H1 (cell line): ENCODE results near the gene SLC35F3. TPM values are rescaled to one million over a fixed set of nuclear protein-coding genes. Genes with fewer than 3 reads are reported as not detected.

Source experiments
- CBX8 ChIP-seq: fragments of 300-800, 300-1000 bp; sonication (generic); IDR thresholded peaks from 2 replicates; pipeline ENCODE4 v1.7.1; 2016; ENCODE audit warnings: low read depth, low read length, borderline replicate concordance
- EGR1 ChIP-seq: IDR thresholded peaks from 2 replicates; pipeline ENCODE4 v1.6.1; 2011; ENCODE audit warnings: low read depth, low read length, borderline replicate concordance
- POLR2A ChIP-seq, 2 experiments: IDR thresholded peaks; 1 replicate in 1 of 2; 2 replicates in 1 of 2; pipeline ENCODE4 v1.6.1; 2011; ENCODE audit warnings: low read depth in 2 of 2, low read length in 2 of 2, mild to moderate bottlenecking in 2 of 2; ENCODE audit errors: control extremely low read depth in 1 of 2
- RXRA ChIP-seq: IDR thresholded peaks from 2 replicates; pipeline ENCODE4 v1.6.1; 2011; ENCODE audit warnings: low read depth, mild to moderate bottlenecking, low read length, moderate library complexity; ENCODE audit not compliant: insufficient read depth
- YY1 ChIP-seq: IDR thresholded peaks from 2 replicates; pipeline ENCODE4 v1.6.1; 2011; ENCODE audit warnings: low read depth, mild to moderate bottlenecking, low read length
- polyA plus RNA-seq, 7 experiments: library from polyadenylated mRNA; depleted of rRNA in 3 of 7; stranded (reverse) in 5 of 7; unstranded in 2 of 7; fragments of >200 nt in 5 of 7; fragments of 200-250 nt in 2 of 7; gene quantifications; 1 replicate in 5 of 7; 2 replicates in 1 of 7; 4 replicates in 1 of 7; pipeline versions ENCODE4 v1.2.1 to v1.2.3, GENCODE V29; 2011 to 2013; ENCODE audit warnings: missing spikeins in 2 of 7, mixed read lengths in 2 of 7
- total RNA-seq: library from RNA; stranded (reverse); fragmentation: NEBNext Ultra II Directional; extraction: Animal tissue kit (Norgen Biotek cat#: 25700); gene quantifications from 2 replicates; pipeline ENCODE4 v1.2.1, GENCODE V29; 2021
- TF ChIP-seq, protein P1 (sequence below): fragments of 300-600 bp; sonication (generic); IDR thresholded peaks from 2 replicates; pipeline ENCODE4 v1.7.1; 2012; ENCODE audit warnings: low read length, moderate library complexity, mild to moderate bottlenecking, inconsistent platforms; ENCODE audit not compliant: insufficient replicate concordance
- TF ChIP-seq, protein P2 (sequence below): IDR thresholded peaks from 2 replicates; pipeline ENCODE4 v1.6.1; 2012; ENCODE audit warnings: inconsistent platforms

The SLC35F3 gene
- total and polyA plus RNA-seq, 2 of the 8 experiments (the other 6 are each of a cell fraction or from before 2014, with no cell fraction given), result 0.78 to 1.2 TPM

DNA sequence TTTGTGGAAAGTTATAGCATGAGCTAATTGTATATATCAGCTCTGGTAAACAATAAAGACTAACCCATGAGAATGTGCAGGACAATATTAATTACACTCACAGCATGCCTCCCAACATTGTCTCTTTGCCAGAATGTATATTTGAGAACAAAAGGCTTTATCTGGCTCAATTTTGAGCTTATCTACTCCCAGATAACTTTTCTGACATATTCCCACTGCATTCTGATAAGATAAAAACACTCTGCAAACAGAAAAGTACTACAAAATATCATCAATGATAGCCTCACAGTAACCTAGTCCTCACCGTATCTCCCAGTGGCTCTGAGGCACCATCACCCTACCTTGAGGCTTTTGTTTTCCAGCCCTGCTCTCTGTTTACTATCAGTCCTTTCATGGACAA lies 188.6 kb downstream of the SLC35F3 start (continued):
- TF ChIP-seq, protein P1, sequence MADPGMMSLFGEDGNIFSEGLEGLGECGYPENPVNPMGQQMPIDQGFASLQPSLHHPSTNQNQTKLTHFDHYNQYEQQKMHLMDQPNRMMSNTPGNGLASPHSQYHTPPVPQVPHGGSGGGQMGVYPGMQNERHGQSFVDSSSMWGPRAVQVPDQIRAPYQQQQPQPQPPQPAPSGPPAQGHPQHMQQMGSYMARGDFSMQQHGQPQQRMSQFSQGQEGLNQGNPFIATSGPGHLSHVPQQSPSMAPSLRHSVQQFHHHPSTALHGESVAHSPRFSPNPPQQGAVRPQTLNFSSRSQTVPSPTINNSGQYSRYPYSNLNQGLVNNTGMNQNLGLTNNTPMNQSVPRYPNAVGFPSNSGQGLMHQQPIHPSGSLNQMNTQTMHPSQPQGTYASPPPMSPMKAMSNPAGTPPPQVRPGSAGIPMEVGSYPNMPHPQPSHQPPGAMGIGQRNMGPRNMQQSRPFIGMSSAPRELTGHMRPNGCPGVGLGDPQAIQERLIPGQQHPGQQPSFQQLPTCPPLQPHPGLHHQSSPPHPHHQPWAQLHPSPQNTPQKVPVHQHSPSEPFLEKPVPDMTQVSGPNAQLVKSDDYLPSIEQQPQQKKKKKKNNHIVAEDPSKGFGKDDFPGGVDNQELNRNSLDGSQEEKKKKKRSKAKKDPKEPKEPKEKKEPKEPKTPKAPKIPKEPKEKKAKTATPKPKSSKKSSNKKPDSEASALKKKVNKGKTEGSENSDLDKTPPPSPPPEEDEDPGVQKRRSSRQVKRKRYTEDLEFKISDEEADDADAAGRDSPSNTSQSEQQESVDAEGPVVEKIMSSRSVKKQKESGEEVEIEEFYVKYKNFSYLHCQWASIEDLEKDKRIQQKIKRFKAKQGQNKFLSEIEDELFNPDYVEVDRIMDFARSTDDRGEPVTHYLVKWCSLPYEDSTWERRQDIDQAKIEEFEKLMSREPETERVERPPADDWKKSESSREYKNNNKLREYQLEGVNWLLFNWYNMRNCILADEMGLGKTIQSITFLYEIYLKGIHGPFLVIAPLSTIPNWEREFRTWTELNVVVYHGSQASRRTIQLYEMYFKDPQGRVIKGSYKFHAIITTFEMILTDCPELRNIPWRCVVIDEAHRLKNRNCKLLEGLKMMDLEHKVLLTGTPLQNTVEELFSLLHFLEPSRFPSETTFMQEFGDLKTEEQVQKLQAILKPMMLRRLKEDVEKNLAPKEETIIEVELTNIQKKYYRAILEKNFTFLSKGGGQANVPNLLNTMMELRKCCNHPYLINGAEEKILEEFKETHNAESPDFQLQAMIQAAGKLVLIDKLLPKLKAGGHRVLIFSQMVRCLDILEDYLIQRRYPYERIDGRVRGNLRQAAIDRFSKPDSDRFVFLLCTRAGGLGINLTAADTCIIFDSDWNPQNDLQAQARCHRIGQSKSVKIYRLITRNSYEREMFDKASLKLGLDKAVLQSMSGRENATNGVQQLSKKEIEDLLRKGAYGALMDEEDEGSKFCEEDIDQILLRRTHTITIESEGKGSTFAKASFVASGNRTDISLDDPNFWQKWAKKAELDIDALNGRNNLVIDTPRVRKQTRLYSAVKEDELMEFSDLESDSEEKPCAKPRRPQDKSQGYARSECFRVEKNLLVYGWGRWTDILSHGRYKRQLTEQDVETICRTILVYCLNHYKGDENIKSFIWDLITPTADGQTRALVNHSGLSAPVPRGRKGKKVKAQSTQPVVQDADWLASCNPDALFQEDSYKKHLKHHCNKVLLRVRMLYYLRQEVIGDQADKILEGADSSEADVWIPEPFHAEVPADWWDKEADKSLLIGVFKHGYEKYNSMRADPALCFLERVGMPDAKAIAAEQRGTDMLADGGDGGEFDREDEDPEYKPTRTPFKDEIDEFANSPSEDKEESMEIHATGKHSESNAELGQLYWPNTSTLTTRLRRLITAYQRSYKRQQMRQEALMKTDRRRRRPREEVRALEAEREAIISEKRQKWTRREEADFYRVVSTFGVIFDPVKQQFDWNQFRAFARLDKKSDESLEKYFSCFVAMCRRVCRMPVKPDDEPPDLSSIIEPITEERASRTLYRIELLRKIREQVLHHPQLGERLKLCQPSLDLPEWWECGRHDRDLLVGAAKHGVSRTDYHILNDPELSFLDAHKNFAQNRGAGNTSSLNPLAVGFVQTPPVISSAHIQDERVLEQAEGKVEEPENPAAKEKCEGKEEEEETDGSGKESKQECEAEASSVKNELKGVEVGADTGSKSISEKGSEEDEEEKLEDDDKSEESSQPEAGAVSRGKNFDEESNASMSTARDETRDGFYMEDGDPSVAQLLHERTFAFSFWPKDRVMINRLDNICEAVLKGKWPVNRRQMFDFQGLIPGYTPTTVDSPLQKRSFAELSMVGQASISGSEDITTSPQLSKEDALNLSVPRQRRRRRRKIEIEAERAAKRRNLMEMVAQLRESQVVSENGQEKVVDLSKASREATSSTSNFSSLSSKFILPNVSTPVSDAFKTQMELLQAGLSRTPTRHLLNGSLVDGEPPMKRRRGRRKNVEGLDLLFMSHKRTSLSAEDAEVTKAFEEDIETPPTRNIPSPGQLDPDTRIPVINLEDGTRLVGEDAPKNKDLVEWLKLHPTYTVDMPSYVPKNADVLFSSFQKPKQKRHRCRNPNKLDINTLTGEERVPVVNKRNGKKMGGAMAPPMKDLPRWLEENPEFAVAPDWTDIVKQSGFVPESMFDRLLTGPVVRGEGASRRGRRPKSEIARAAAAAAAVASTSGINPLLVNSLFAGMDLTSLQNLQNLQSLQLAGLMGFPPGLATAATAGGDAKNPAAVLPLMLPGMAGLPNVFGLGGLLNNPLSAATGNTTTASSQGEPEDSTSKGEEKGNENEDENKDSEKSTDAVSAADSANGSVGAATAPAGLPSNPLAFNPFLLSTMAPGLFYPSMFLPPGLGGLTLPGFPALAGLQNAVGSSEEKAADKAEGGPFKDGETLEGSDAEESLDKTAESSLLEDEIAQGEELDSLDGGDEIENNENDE, result no peak
- TF ChIP-seq RXRA (no peak), YY1 (no peak), CBX8 (no peak), EGR1 (no peak), POLR2A (IDR thresholded peaks at IDR 0.05; ENCODE audit: control extremely low read depth in 1 of 2, low read depth in 2 of 2, low read length in 2 of 2) (no peak)
- TF ChIP-seq, protein P2, sequence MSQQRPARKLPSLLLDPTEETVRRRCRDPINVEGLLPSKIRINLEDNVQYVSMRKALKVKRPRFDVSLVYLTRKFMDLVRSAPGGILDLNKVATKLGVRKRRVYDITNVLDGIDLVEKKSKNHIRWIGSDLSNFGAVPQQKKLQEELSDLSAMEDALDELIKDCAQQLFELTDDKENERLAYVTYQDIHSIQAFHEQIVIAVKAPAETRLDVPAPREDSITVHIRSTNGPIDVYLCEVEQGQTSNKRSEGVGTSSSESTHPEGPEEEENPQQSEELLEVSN, result no peak
